WERI-Rb-1 (cell line): ENCODE data around the gene ZNF526.
A peak's percentile ranks its signal among the peaks of the same experiment; 100 is the strongest.
"Not testable (repeated sequence)": the region's sequence is repeated elsewhere in the genome, so short reads cannot be mapped to it uniquely, and the experiment has no call there.

Experiments
- DNase-seq: peaks from one replicate; pipeline ENCODE4 v3.0.0-alpha.2; 2020
- H3K27ac ChIP-seq: fragments of 250-450 bp; sonication (Bioruptor Pico); 2 replicates; pipeline ENCODE4 v1.5.1; 2020; ENCODE audit warnings: mild to moderate bottlenecking, moderate library complexity
- H3K27me3 ChIP-seq: fragments of 250-450 bp; sonication (Bioruptor Pico); 2 replicates; pipeline ENCODE4 v1.5.1; 2021; ENCODE audit warnings: mild to moderate bottlenecking, low read depth, moderate library complexity; ENCODE audit not compliant: insufficient read depth, severe bottlenecking
- H3K36me3 ChIP-seq: fragments of 250-450 bp; sonication (Bioruptor Pico); 2 replicates; pipeline ENCODE4 v1.5.1; 2020; ENCODE audit warnings: mild to moderate bottlenecking, moderate library complexity
- H3K4me3 ChIP-seq: 2 replicates; pipeline ENCODE4 v1.5.1; 2011; ENCODE audit warnings: low read depth, mild to moderate bottlenecking, control low read depth, low read length
- H3K9me3 ChIP-seq: fragments of 250-450 bp; sonication (Bioruptor Pico); 2 replicates; pipeline ENCODE4 v1.5.1; 2021; ENCODE audit warnings: mild to moderate bottlenecking, moderate library complexity; ENCODE audit not compliant: severe bottlenecking
- CTCF ChIP-seq: IDR thresholded peaks from 2 replicates; pipeline ENCODE4 v1.5.1; 2011; ENCODE audit warnings: low read depth, mild to moderate bottlenecking, control low read depth, inconsistent platforms, low read length

The ZNF526 gene

DNA sequence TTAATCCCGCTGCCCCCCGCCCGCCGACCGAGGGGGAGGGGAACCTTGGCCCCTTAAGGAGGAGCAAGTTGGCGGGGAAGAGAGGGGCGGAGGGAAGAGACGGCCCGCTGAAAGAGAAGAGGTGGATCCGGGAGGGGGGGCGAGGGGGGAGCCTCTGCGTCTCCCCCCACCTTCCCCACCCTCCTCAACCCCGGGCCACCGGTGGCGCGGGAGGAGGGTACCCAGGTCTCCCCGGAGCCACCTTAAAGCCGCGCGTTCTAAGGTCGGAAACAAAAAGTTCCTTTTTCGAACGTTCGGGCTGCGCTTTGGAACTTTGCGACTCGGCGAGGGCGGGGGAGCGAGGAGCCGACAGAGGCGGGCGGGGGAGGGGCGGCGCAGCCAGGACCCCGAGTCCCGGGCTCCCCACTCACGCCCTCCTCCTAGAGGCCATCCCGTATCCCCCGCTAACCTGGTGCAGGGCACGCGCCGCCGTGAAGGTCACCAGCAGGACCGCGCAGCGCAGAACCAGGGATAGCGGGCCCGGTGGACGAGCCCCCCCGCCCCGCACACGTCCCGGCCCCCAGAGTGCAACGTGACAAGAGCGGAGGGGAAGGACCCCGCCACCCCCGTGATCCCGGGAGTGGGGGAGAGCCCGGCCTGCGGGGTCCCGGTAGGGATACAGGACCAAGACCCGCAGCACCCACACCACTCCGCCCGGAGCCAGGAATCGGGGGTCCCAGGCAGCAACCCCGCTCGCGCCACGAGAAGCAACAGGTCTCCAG, 34.2 kb downstream of the ZNF526 start:
- Histone ChIP-seq H3K27me3 (no peaks in the 10 kb centered on the region), H3K9me3 (no peaks in the 10 kb centered on the region), H3K4me3 (peak overlapping the region; percentile 96), H3K27ac (peak overlapping the region; percentile 85), H3K36me3 (peaks cover 13% of the 10 kb centered on the region; the same call in 1 of the 2 replicates)
- peak; percentile 73 for DNase-seq
- TF ChIP-seq CTCF, result no peak

GRCh38 chr19:42254850-42255765, 35.0 kb downstream of the ZNF526 start, which contains the start of gene ERF:
ERF (minus strand) TSS chr19:42255128; CDS start chr19:42254999, 129 bp downstream.
- peak within 1 kb of the TSS; percentile 85 for H3K27ac ChIP-seq
- no peaks in the 10 kb centered on the region for H3K9me3 ChIP-seq
- no peak for TF ChIP-seq CTCF
- peak; percentile 92 for DNase-seq
- H3K36me3 ChIP-seq, result peaks cover 6% of the 10 kb centered on the region; the same call in 1 of the 2 replicates
- H3K27me3 ChIP-seq, result no peaks in the 10 kb centered on the region
- peak within 1 kb of the TSS; percentile 96 for H3K4me3 ChIP-seq

DNA sequence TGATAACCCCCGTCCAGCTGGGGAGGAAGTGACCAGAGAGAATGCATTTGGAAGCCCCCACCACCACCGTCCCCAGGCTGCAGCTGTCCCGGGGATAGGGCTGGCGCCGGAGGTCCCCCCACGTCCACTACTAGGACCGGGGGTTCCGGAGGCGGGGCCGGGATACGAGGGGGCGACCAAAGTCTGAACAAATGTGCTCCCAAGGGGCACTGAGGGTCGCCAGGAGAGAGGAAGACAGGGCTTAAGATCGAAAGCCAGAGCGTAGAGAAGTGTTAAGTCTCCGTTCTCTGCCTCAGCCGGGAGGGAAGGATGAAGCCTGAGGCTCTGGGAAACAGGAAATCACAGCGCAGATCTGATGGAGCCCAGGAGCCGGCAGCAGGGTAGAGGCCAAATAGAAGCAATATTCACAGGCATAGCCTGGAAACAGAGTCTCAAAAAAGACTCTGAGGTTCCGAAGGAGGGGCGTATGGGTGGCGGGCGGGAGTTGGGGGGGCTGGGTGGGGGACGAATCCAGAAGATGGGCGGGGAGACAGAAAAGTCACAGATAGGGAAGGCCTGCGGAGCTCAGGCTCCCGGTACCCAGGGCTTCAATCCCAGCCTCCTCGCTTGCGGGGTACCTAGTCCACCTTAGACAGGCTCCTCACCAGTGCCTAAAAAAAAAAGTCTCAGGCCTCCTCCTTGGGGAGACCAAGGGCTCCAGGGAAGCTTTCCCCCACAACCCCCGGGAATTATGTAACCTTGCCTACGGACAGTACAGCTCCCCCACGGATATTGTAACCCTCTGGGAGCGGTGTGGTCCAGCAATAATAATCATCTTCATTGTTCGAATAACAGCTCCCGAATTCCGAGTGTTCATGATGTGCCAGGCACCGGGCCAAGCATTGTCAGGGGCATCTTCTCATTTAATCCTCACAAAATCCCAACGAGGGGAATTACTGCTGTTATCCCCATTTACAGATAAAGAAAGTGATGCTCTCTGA, 35.9 kb downstream of the ZNF526 start:
- no peak for TF ChIP-seq CTCF
- peak overlapping the region; percentile 96 for H3K4me3 ChIP-seq
- no peaks in the 10 kb centered on the region; the same call in 1 of the 2 replicates for H3K36me3 ChIP-seq
- no peaks in the 10 kb centered on the region for H3K27me3 ChIP-seq
- no peaks in the 10 kb centered on the region for H3K9me3 ChIP-seq
- H3K27ac ChIP-seq, result peak overlapping the region; percentile 44
- peak; percentile 28 for DNase-seq

- H3K27me3 ChIP-seq, H3K9me3 ChIP-seq, DNase-seq, H3K4me3 ChIP-seq, H3K27ac ChIP-seq, H3K36me3 ChIP-seq: not testable (repeated sequence)
Measured at GRCh38 chr19:42257842-42258241, 37.7 kb downstream of the ZNF526 start.

- no peak overlapping the region for H3K4me3 ChIP-seq
- no peaks in the 10 kb centered on the region for H3K36me3 ChIP-seq
- H3K27ac ChIP-seq, result no peak overlapping the region
- no peak for TF ChIP-seq CTCF
- DNase-seq, result no peak
- H3K9me3 ChIP-seq, result no peaks in the 10 kb centered on the region
- no peaks in the 10 kb centered on the region for H3K27me3 ChIP-seq
Measured at GRCh38 chr19:42261763-42262162, 41.7 kb downstream of the ZNF526 start.

DNA sequence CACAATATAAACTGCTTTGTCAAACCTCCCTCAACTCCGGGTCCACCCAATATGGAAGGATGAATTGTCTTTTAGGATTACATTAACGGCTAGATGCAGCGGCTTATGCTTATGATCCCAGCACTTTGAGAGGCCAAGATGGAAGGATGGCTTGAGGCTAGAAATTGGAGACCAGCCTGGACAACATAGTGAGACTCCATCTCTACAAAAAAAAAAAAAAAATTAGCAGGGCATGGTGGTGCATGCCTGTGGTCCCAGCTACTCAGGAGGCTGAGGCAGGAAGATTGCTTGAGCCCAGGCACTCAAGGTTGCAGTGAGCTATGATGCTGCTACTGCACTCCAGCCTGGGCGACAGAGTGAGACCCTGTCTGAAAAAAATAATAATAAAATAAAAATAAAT, 46.0 kb downstream of the ZNF526 start:
- not testable (repeated sequence) for DNase-seq, H3K27me3 ChIP-seq, H3K36me3 ChIP-seq, H3K4me3 ChIP-seq, H3K9me3 ChIP-seq, H3K27ac ChIP-seq

GRCh38 chr19:42266928-42267603, 47.0 kb downstream of the ZNF526 start:
- H3K27ac ChIP-seq, DNase-seq, H3K9me3 ChIP-seq, H3K27me3 ChIP-seq, H3K36me3 ChIP-seq: not testable (repeated sequence)
- peak overlapping the region; percentile 58; the same call in 1 of the 2 replicates for H3K4me3 ChIP-seq
